Cerebellar nuclear complex (tissue), 1 donor: ENCODE measurements around the gene AMPD3.

ENCODE experiments used
- DNase-seq, 2 experiments: peaks; one replicate each; lab custom pipeline; 2025; lab: John Stamatoyannopoulos, UW

Gene AMPD3

DNA sequence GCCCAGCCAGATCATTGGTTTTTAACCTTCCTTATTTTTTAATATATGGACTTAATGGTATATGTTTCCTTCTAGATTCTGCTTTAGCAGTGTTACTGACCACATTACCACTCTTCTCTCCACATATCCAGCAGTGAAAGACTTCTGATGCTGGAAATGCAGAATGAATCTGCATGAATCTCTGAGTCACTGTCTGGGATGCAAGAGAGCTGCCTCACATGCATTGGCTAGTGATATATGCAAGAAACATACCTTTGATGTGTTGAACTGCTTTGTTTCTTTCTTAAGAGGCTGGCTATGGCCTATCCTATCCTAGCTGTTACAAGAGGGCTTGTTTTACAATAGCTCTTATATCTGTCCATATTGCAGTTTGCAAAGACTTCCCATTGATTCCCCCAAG, 16.6 kb upstream of the AMPD3 start:
- no peak for DNase-seq

GRCh38 chr11:10439351-10439750, 15.7 kb upstream of the AMPD3 start:
- DNase-seq, result no peak

GRCh38 chr11:10439924-10440323, 15.1 kb upstream of the AMPD3 start:
- no peak for DNase-seq

GRCh38 chr11:10440401-10440800, 14.7 kb upstream of the AMPD3 start:
- DNase-seq, result no peak

DNA sequence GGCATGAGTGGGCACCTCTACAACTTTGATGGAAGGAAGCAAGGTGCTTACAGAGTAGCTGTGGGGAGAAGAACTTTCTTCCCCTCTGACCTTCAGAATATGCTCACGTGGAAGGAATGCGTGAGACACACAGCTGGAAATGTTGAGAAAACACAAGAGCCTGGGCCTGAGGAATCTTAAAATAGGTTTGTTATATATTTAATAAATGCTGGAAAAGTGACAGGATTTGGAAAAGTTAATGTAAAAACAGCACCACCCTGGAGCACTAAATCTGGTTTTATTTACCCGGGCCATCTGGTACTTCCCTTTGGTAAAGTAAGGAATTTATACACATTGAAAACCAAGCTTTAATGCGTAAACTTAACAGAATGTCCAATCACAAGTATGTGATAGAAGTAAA, 14.0 kb upstream of the AMPD3 start:
- no peak for DNase-seq

DNA sequence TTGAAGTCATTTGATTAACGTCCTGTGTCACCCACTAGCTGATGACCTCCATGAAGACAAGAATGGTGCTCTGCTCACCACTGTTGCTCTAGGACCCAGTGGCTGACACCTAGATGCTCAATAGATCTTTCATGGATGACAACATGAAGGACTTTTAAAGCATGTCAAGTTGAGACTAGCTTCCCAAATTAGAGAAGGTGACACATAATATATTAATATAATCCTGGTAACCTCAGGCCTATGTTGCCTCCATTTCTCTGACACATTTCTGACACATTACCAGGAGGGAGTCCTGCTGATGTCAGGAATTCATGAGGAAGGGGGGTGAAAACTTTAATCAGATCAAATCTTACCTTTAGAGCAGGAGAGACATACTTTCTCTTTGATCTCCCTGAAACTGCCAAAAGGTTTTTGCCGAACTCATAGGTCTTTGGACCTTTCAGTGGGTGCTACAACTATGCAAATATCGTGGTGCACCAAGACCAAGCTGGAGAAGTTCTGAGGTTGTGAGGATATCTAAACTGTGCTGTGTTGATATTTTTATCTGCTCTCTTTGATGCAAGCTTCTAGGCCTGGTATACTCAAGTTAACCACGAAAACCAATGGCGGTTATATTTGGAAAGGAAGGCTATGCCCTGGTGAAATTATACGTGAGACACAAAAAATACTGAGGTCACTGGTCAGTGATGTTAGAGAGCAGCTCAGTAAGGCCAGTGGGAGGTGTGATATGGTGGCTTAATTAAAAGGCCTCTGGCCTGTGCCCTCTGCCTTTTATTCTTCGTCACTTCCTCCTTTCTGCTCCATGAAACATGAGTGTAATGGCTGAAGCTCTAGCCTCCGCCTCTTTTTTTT, 13.2 kb upstream of the AMPD3 start:
- DNase-seq, result no peak

DNA sequence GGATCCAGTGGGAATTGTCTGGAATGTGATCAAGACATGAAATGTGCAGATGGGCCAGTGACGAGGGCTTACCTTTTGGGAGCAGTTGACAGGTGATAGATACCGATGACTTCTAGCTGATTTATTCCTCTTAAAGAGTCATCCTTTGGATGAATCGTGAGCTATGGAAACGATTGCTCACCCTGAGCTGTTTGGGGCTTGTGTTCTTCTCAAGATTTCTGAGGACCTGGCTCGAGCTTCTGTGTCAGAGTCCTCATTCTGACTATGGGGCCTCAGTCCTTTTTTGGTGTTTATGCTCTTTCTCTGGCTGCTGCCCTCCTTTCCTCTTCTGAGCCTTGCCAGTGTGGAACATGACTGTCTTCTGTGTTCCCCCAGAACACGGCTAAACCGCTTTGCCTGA, 11.9 kb upstream of the AMPD3 start:
- DNase-seq, result no peak

DNA sequence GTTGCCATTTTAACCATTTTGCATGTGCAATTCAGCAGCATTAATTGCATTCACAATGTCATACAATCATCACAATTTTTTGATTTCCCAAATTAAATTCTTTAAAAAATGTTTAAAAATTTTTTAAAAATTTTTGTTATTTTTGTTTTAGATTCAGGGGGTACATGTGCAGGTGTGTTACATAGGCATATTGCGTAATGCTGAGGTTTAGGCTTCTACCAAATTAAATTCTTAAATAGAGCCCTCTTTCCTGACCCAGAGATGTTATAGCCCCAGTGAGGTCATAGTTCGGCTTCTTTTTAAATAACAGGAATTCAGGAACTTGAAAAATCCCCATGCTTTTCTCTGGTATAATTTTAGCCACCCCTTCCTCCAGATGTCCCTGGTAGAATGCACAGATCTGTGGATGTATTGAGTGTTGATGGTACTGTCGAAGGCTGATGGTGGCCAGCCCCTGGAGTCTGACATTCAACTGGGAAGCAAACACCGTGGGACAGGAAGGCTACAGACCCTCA, 11.3 kb upstream of the AMPD3 start:
- no peak for DNase-seq

- DNase-seq, result no peak
Observed at GRCh38 chr11:10444725-10445315, 10.2 kb upstream of the AMPD3 start.

DNA sequence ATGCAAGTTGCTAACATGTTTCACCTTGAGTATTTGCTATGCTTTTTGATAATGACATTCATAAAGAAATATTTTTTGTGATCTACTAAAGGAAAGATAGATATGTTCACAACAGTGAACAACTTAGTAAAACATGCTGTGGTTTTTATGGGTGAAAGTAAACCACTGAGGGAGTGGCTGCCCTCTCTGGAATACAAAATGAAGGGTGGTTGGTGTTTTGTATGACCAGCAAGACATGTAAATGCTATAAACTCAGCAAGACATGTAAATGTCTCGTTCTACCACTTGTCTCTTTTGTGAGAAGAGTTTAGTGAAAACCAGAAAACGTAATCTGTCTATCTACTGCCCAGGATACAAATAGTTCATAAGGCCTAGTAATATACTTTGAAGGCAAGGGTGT, 7.6 kb upstream of the AMPD3 start:
- no peak for DNase-seq

DNA sequence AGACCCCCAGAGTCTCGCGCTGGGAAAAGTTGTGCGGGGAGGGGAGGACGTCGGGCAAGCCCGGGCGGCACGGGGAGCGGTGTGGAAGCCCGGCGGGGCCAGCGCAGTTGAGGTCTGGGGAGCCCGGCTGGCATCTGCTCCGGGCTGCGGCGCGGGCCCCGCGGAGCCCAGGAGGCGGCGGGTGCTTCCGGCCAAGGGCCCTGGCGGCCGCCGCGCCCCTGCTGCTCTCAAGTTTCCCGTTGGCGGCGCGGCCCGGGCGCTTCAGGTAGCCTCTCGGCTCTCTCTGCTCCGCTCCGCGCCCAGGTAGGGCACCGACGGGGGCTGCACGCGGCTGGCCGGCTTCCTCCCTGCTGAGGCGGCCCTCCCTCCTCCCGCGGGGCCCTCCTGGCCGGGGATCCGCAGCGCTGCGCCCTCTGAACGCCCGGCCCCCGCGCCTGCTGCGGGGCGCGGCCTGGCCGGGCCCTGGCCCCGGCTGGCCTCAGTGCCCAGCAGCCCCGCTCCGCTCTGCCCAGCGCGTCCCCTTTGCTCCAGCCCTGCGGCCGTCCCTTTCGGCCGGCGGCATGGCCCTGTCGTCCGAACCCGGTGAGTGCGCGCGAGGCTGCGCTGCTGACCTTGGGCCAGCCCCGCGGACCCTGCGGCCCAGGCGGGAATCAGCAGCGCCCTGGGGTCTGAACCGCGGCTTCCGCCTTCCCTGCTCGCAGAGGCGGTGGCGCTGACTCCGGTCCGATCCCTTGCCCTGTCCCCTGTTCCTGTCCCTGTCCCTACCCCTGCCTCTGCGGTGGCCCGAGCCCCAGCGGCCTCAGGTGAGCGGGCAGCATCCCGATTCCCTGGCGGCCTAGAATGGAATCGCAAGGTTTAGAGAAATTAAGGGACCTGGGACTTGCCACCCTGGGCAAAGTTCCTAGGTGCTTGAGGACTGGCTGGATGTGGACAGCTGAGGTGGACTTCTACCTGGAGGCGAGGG, 4.3 kb upstream of the AMPD3 start:
- DNase-seq, result no peak

GRCh38 chr11:10451426-10452116, 3.5 kb upstream of the AMPD3 start:
- DNase-seq, result no peak

DNA sequence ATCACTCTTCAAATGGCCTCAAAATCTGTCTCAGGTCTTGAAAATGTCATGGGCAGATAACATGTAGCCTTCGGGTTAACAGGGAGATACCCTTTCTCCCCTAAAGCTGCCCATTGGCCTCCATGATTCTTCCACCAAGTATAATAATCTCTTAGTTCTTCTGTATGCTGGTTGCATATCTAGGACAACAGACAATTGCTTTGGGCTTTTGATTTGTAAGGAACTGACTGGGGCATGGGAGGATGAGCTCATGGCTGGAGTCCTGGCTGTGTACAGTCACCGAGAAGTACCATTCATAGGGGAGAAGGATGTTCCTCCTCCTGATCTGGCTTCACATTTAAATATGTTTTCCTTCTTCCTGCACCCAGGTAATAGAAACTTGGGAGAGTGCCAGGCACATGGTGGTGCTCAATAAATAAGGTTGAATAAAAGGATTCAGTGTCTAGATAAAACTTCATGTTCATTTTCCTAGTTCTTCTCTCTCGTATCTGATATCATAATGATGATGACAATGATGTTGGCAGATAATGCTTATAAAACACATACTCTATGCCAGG, 2.8 kb upstream of the AMPD3 start:
- DNase-seq, result no peak

DNA sequence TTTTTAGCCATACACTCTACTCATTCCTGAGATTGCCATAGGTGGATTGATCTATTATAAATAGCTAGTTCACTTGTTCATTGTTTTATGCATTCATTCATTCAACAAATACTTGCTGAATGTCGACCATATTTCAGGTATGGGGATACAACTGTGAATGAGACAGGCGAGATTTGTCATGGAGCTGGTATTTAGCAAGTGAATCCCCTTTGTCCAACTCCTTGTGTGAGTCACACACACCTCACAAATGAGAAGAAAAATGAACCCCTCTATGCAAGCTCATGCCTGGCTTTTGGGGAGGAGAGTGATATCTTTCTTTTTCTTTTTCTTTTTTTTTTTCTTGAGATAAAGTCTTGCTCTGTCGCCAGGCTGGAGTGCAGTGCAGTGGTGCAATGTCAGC, 1.8 kb upstream of the AMPD3 start:
- DNase-seq, result no peak

DNA sequence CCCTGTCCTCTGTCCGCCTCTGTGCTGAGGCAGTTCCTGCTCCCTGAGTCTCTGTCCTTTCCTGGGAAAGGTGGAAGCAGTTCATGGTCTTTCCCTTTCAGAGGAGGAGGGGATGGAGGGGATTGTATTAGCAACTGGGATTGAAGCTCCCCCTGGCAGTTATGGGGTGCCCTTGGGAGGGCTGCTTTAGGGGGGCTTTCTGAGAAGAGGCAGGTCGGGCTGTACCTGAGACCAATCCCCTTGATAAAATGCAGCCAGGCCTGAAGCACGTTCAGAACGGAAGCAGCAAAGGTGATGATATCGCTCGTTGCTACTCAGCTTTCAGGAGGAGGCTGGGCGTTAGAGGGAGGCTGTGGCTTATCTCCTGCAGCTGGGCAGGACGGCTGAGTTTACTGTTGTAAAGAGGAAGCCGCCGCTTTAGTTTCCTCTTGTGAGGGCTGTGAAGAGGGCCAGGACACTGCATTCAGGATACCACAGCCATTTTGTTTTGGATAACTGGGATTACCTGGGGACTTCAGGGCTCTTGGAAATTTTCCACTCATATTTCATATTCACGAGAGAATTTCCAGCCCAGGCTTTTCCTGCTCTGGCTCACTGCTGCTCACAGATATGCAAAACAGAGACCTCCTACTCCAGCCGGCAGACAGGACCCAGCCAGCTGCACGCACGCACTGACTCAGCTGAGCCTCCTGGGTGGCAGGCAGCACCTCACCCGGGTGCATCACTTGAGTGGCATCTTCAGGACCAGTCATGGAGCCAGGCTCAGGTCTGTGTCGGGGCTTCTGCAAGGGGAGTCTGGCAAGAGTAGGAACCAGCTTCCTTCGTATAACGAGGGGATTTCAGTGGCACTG, 798 bp downstream of the AMPD3 start:
- DNase-seq, result no peak

DNA sequence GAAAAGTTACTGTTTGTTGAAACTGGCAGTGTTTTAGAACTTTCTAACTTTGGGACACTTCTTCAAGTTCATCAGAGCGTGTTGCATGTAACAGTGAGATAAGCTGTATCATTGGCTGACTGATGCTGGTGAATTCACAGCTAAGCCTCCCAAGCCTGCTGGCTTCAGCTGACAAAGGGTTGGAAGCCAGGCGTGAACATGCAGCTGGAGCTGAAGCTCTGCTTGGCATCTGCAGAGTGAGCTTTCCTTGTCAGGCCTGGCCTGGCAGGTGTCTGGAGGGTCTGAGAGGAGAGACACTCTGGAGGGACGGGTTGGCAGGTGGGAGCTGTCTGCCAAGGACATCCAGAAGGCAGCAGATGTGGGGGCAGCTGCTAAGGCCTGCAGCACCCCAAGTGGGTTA, 1.5 kb downstream of the AMPD3 start:
- no peak for DNase-seq

DNA sequence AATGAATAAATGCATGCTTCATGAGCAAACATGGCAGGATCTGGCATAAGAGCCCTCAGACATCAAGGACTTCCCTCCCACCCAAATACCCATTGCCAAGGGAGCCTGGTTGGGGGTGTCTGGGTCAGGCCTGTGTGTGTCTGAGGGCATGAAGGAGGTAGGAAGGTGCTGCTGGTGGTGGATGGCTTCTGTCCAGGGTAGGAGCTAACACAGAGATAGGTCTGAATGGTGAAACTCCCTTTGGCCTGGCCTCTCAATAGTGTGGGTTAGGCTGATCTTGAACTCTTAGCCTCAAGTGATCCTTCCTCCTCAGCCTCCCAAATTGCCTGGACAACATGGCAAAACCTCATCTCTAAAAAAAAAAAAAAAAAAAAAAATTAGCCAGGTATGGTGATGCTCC, 2.8 kb downstream of the AMPD3 start:
- DNase-seq, result no peak

GRCh38 chr11:10459029-10459970, 4.2 kb downstream of the AMPD3 start:
- DNase-seq, result no peak

- DNase-seq, result no peak
Observed at GRCh38 chr11:10460611-10461275, 5.7 kb downstream of the AMPD3 start.
